HUES6 (cell line): ENCODE measurements around the gene KRT83.

Source experiments
- H3K27ac ChIP-seq: 2 replicates; pipeline ENCODE4 v1.7.0; 2013; ENCODE audit warnings: low read depth, mild to moderate bottlenecking, low read length, inconsistent platforms
- H3K27me3 ChIP-seq: 2 replicates; pipeline ENCODE4 v1.6.1; 2013; ENCODE audit warnings: low read length; ENCODE audit not compliant: control insufficient read depth, insufficient read depth
- H3K36me3 ChIP-seq: 2 replicates; pipeline ENCODE4 v1.6.1; 2013; ENCODE audit warnings: low read length; ENCODE audit not compliant: control insufficient read depth, insufficient read depth
- H3K4me1 ChIP-seq: 2 replicates; pipeline ENCODE4 v1.6.1; 2013; ENCODE audit warnings: low read length; ENCODE audit not compliant: control insufficient read depth, insufficient read depth
- H3K4me3 ChIP-seq: 2 replicates; pipeline ENCODE4 v1.5.1; 2013; ENCODE audit warnings: low read depth, low read length
- H3K9ac ChIP-seq: one replicate; pipeline ENCODE4 v1.6.1; 2013; ENCODE audit warnings: mild to moderate bottlenecking, low read length
- H3K9me3 ChIP-seq: 2 replicates; pipeline ENCODE4 v1.6.1; 2013; ENCODE audit warnings: low read depth, low read length; ENCODE audit not compliant: control insufficient read depth, insufficient read depth

KRT83 gene

GRCh38 chr12:52320784-52321400 lies at the start of gene KRT83:
Gene KRT83 (minus strand): TSS chr12:52321398. CDS start chr12:52321335, 63 bp downstream.
- Histone ChIP-seq H3K27me3 (peaks cover 8% of the 10 kb centered on the region; the same call in 1 of the 2 replicates), H3K27ac (no peak within 1 kb of the TSS)

DNA sequence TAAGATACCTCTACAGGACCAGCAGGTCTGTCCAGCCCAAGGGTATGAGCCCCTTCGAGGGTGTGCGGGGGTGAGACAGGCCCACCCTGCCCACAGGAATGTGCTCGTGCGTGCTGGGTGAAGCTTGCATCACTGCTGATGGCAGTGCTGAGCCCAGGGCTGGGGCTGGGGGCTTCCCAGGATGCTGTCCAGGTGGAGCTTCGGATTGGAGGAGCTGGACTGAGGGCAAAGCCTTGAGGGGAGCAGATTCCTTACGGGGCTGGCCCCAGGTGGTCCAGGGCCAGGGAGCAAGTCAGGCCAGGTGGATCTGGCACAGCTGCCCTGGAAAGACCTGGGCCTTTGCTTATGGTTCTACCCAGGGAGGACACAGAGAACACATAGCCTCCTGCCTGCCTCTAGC lies 48.6 kb upstream of the KRT83 start:
- no peaks in the 10 kb centered on the region for H3K36me3 ChIP-seq
- H3K27ac ChIP-seq, result no peak overlapping the region
- H3K4me3 ChIP-seq, result no peak overlapping the region
- no peak overlapping the region for H3K9ac ChIP-seq
- no peaks in the 10 kb centered on the region for H3K4me1 ChIP-seq
- no peaks in the 10 kb centered on the region for H3K9me3 ChIP-seq
- peaks cover 7% of the 10 kb centered on the region; the same call in 1 of the 2 replicates for H3K27me3 ChIP-seq

More at GRCh38 chr12:52320784-52321400, at the start of gene KRT83:
- Histone ChIP-seq H3K9ac (no peak within 1 kb of the TSS), H3K4me3 (no peak within 1 kb of the TSS), H3K9me3 (no peaks in the 10 kb centered on the region), H3K4me1 (no peaks in the 10 kb centered on the region), H3K36me3 (no peaks in the 10 kb centered on the region)

DNA sequence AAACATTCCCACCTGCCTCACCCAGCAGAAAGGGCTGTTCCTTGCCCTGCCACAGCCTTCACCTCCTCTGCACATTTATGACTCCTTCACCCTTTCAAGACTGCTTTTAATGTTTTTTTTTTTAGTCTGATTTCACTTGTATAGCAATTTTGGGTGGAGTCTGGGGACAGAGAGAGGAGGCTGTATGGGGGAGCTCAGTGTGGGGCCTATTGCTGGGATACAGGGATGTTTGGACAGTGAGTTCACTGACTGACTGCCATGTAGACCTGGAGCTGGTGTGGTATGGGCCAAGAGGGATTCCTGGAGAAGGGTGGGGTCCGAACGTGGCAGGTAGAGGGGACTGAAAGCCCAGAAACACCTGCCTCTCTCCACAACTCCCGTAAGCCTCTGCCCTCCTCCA lies 48.0 kb upstream of the KRT83 start:
- no peak overlapping the region for H3K4me3 ChIP-seq
- H3K9ac ChIP-seq, result no peak overlapping the region
- no peaks in the 10 kb centered on the region for H3K36me3 ChIP-seq
- no peak overlapping the region for H3K27ac ChIP-seq
- peaks cover 7% of the 10 kb centered on the region; the same call in 1 of the 2 replicates for H3K27me3 ChIP-seq
- no peaks in the 10 kb centered on the region for H3K4me1 ChIP-seq
- H3K9me3 ChIP-seq, result no peaks in the 10 kb centered on the region

- H3K36me3 ChIP-seq, result no peaks in the 10 kb centered on the region
These were observed 47.3 kb upstream of the KRT83 start for GRCh38 chr12:52368508-52368907.

GRCh38 chr12:52367876-52368275 lies 46.7 kb upstream of the KRT83 start:
- H3K9ac ChIP-seq, result no peak overlapping the region
- no peaks in the 10 kb centered on the region for H3K4me1 ChIP-seq
- no peak overlapping the region for H3K4me3 ChIP-seq
- no peaks in the 10 kb centered on the region for H3K9me3 ChIP-seq
- H3K27ac ChIP-seq, result no peak overlapping the region
- H3K27me3 ChIP-seq, result peaks cover 7% of the 10 kb centered on the region; the same call in 1 of the 2 replicates
- H3K36me3 ChIP-seq, result no peaks in the 10 kb centered on the region

More at GRCh38 chr12:52368508-52368907, 47.3 kb upstream of the KRT83 start:
- Histone ChIP-seq H3K4me3 (no peak overlapping the region), H3K27ac (no peak overlapping the region), H3K9me3 (no peaks in the 10 kb centered on the region), H3K27me3 (peaks cover 7% of the 10 kb centered on the region; the same call in 1 of the 2 replicates), H3K9ac (no peak overlapping the region), H3K4me1 (no peaks in the 10 kb centered on the region)

DNA sequence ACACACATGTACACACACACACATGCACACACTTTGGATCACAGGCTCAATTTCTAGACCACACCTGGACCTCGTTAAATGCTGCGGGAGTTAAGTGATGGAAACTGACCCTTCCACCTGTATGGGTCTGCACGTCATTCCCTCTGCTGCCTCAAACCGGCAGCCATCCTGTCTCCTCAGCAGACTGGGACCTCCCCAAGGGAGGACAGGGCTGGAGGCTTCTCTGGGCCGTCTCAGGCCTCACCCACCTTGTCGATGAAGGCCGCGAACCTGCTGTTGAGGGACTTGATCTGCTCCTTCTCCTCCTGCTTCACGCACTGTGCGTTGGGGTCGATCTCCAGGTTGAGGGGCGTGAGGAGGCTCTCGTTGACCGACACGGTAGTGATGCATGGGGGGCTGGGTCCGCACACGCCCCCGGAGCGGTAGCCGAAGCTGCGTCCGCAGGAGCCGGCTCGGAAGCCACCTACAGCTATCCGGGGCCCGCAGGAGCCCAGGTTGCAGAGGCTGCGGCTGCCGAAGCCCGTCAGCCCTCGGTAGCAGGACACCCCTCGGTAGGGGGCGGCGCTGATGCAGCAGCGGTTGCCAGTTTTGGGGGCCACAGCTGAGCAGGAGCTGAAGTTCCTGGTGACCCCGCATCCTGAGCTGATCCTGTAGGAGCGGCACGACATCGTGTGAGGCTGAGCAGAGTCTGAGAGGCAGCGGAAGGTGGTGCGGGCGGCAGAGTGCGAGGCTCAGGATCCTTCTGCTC lies 45.7 kb upstream of the KRT83 start, which contains the start of gene KRT85:
Gene KRT85, minus strand, starts transcription at position 744 of the 748 bp plus-strand sequence. Its CDS starts 76 bp downstream, at position 668.
- Histone ChIP-seq H3K9ac (no peak within 1 kb of the TSS), H3K36me3 (no peaks in the 10 kb centered on the region), H3K4me1 (no peaks in the 10 kb centered on the region), H3K9me3 (no peaks in the 10 kb centered on the region), H3K27me3 (peaks cover 7% of the 10 kb centered on the region; the same call in 1 of the 2 replicates), H3K4me3 (no peak within 1 kb of the TSS), H3K27ac (no peak within 1 kb of the TSS)

DNA sequence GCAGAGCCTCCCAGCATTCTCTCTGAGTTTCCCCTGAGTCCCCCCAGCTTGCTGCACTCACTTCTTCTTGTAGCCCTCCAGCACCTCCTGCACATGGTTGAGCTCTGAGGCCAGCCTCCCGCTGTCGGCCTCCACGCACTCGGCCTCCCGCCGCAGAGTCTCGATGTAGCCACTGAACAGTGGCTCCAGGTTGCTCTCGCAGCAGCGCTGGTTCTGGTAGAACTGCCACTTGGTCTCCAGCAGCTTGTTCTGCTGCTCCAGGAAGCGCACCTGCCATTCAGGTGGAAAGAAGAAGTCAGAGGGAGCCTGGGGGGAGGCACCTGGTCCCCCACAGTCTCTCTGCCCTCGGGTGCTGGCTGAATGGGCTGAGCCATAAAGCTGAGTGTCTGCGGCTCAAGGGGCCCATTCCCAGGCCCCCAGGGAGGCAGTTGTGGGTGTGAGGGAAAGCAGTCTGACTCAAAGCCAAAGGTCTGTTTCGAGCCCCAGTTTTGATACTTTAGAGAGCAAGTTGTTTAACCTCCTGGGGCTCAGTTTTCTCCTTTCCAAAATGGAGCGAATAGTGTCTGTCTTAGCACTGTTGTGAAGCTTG lies 43.8 kb upstream of the KRT83 start:
- H3K27me3 ChIP-seq, result peaks cover 7% of the 10 kb centered on the region; the same call in 1 of the 2 replicates
- no peak overlapping the region for H3K9ac ChIP-seq
- no peaks in the 10 kb centered on the region for H3K9me3 ChIP-seq
- H3K4me3 ChIP-seq, result no peak overlapping the region
- no peaks in the 10 kb centered on the region for H3K36me3 ChIP-seq
- no peak overlapping the region for H3K27ac ChIP-seq
- no peaks in the 10 kb centered on the region for H3K4me1 ChIP-seq

GRCh38 chr12:52364061-52364460 lies 42.9 kb upstream of the KRT83 start:
- Histone ChIP-seq H3K4me3 (no peak overlapping the region), H3K27me3 (peaks cover 7% of the 10 kb centered on the region; the same call in 1 of the 2 replicates), H3K9ac (no peak overlapping the region), H3K9me3 (no peaks in the 10 kb centered on the region), H3K4me1 (no peaks in the 10 kb centered on the region), H3K36me3 (no peaks in the 10 kb centered on the region), H3K27ac (no peak overlapping the region)

GRCh38 chr12:52363111-52363679 lies 42.0 kb upstream of the KRT83 start:
- Histone ChIP-seq H3K27ac (no peak overlapping the region), H3K27me3 (peaks cover 7% of the 10 kb centered on the region; the same call in 1 of the 2 replicates), H3K9me3 (no peaks in the 10 kb centered on the region), H3K4me3 (no peak overlapping the region), H3K9ac (no peak overlapping the region), H3K36me3 (no peaks in the 10 kb centered on the region), H3K4me1 (no peaks in the 10 kb centered on the region)

- Histone ChIP-seq H3K36me3 (no peaks in the 10 kb centered on the region), H3K27ac (no peak overlapping the region), H3K9me3 (no peaks in the 10 kb centered on the region), H3K9ac (no peak overlapping the region), H3K4me1 (no peaks in the 10 kb centered on the region), H3K27me3 (no peaks in the 10 kb centered on the region; the same call in 1 of the 2 replicates), H3K4me3 (no peak overlapping the region)
These were observed 41.0 kb upstream of the KRT83 start for GRCh38 chr12:52362118-52362726.
